H1 (cell line): ENCODE results near the gene HLTF. TPM values are rescaled to one million over a fixed set of nuclear protein-coding genes. Genes with fewer than 3 reads are reported as not detected.

Experiments used
- CTCF ChIA-PET: fragments of 300-600 bp; sonication (Branson Sonifier 250); formaldehyde crosslinking; loops from one replicate; lab custom pipeline; 2021; ENCODE audit not compliant: partially characterized antibody; lab: Charles Lee
- POLR2A ChIA-PET: fragments of 300-600 bp; sonication (Branson Sonifier 250); formaldehyde crosslinking; loops from one replicate; lab custom pipeline; 2021; ENCODE audit warnings: inconsistent platforms; ENCODE audit not compliant: partially characterized antibody; lab: Charles Lee
- DNase-seq, 2 experiments: peaks; one replicate each; pipeline versions ENCODE4 v3.0.0 to v3.0.0-alpha.2; 2010 to 2022; ENCODE audit warnings: low spot score in 2 of 2, low read depth in 1 of 2, mixed read lengths in 1 of 2
- FAIRE-seq: peaks from 2 replicates; lab custom pipeline; 2011; peaks lifted over from hg19 to GRCh38; lab: Jason Lieb, UNC
- H2AFZ ChIP-seq: 2 replicates; pipeline ENCODE4 v1.8.1; 2012; ENCODE audit warnings: low read length, inconsistent platforms
- H2AK5ac ChIP-seq: 2 replicates; pipeline ENCODE4 v1.6.1; 2013; ENCODE audit warnings: low read depth, low read length
- H2BK120ac ChIP-seq: replicated peaks from 2 replicates; pipeline ENCODE3; 2013; ENCODE audit warnings: low read depth, low read length, inconsistent platforms
- H2BK12ac ChIP-seq: 2 replicates; pipeline ENCODE4 v1.6.1; 2013; ENCODE audit warnings: low read depth, low read length
- H2BK15ac ChIP-seq: 2 replicates; pipeline ENCODE4 v1.6.1; 2013; ENCODE audit warnings: low read length
- H2BK20ac ChIP-seq: 2 replicates; pipeline ENCODE4 v1.6.1; 2013; ENCODE audit warnings: low read length
- H2BK5ac ChIP-seq: 2 replicates; pipeline ENCODE4 v1.6.1; 2013; ENCODE audit warnings: low read depth, low read length
- H3K14ac ChIP-seq: 2 replicates; pipeline ENCODE4 v1.6.1; 2013; ENCODE audit warnings: inconsistent platforms; ENCODE audit not compliant: insufficient read length
- H3K18ac ChIP-seq: 2 replicates; pipeline ENCODE4 v1.6.1; 2013; ENCODE audit warnings: low read length; ENCODE audit errors: extremely low read depth
- H3K23ac ChIP-seq: 2 replicates; pipeline ENCODE4 v1.6.1; 2013; ENCODE audit warnings: inconsistent platforms; ENCODE audit not compliant: insufficient read length
- H3K23me2 ChIP-seq: 2 replicates; pipeline ENCODE4 v1.6.1; 2013; ENCODE audit warnings: low read depth, low read length
- H3K27ac ChIP-seq: 2 replicates; pipeline ENCODE4 v1.6.1; 2011; ENCODE audit warnings: low read depth, low read length, inconsistent platforms
- H3K27me3 ChIP-seq, 4 experiments: replicated peaks in 1 of 4; 1 replicate in 1 of 4; 2 replicates in 3 of 4; pipeline versions ENCODE4 v1.6.1 to v1.8.1; 2011 to 2013; ENCODE audit warnings: low read length in 3 of 4, mild to moderate bottlenecking in 3 of 4, inconsistent platforms in 2 of 4, mixed read lengths in 2 of 4, moderate library complexity in 1 of 4; ENCODE audit not compliant: control insufficient read depth in 3 of 4, insufficient read depth in 3 of 4; ENCODE audit errors: extremely low read depth in 1 of 4
- H3K36me3 ChIP-seq, 4 experiments: 2 replicates each; pipeline versions ENCODE4 v1.6.1 to v1.8.1; 2011 to 2013; ENCODE audit warnings: mild to moderate bottlenecking in 4 of 4, low read length in 3 of 4, moderate library complexity in 2 of 4, control low read depth in 1 of 4, inconsistent platforms in 1 of 4; ENCODE audit not compliant: insufficient read depth in 4 of 4, control insufficient read depth in 2 of 4
- H3K4ac ChIP-seq: replicated peaks from 2 replicates; pipeline ENCODE3; 2013; ENCODE audit warnings: low read length, low read depth, mixed read lengths, inconsistent platforms; ENCODE audit not compliant: insufficient read length
- H3K4me1 ChIP-seq, 4 experiments: replicated peaks in 1 of 4; 1 replicate in 1 of 4; 2 replicates in 3 of 4; pipeline versions ENCODE4 v1.6.1 to v1.8.1; 2011 to 2013; ENCODE audit warnings: low read length in 3 of 4, inconsistent platforms in 2 of 4, mixed read lengths in 1 of 4; ENCODE audit not compliant: insufficient read depth in 4 of 4, control insufficient read depth in 3 of 4
- H3K4me2 ChIP-seq, 2 experiments: 2 replicates each; pipeline versions ENCODE4 v1.6.1 to v1.8.1; 2011 to 2013; ENCODE audit warnings: low read depth in 2 of 2, low read length in 2 of 2, control low read depth in 1 of 2, inconsistent platforms in 1 of 2, mild to moderate bottlenecking in 1 of 2; ENCODE audit not compliant: insufficient read depth in 1 of 2
- H3K4me3 ChIP-seq, 4 experiments: fragments of 200-600, 300-600 bp in 1 of 4; sonication (generic), shearing (Covaris generic), sonication (Bioruptor Twin) in 1 of 4; 2 replicates each; pipeline versions ENCODE4 v1.5.1 to v1.8.1; 2011 to 2016; ENCODE audit warnings: low read length in 4 of 4, low read depth in 3 of 4, control low read depth in 2 of 4, inconsistent platforms in 2 of 4, mild to moderate bottlenecking in 2 of 4, mixed read lengths in 1 of 4, moderate library complexity in 1 of 4; ENCODE audit not compliant: insufficient read depth in 2 of 4; ENCODE audit errors: extremely low read depth in 1 of 4
- H3K56ac ChIP-seq: replicated peaks from 2 replicates; pipeline ENCODE3; 2013; ENCODE audit warnings: low read depth, mild to moderate bottlenecking, mixed read lengths, low read length, inconsistent platforms; ENCODE audit not compliant: insufficient read length
- H3K79me1 ChIP-seq: 2 replicates; pipeline ENCODE4 v1.6.1; 2013; ENCODE audit warnings: low read depth, low read length, control low read depth
- H3K79me2 ChIP-seq, 2 experiments: 2 replicates each; pipeline versions ENCODE4 v1.6.1 to v1.8.1; 2012 to 2013; ENCODE audit warnings: low read length in 2 of 2, mild to moderate bottlenecking in 2 of 2, inconsistent platforms in 1 of 2; ENCODE audit not compliant: insufficient read depth in 2 of 2, control insufficient read depth in 1 of 2
- H3K9ac ChIP-seq, 4 experiments: replicated peaks in 1 of 4; 1 replicate in 1 of 4; 2 replicates in 3 of 4; pipeline versions ENCODE4 v1.6.1 to v1.8.1; 2011 to 2013; ENCODE audit warnings: low read depth in 3 of 4, low read length in 3 of 4, control low read depth in 2 of 4, mild to moderate bottlenecking in 2 of 4, moderate library complexity in 2 of 4, inconsistent platforms in 1 of 4; ENCODE audit errors: extremely low read depth in 1 of 4
- H3K9me3 ChIP-seq, 2 experiments: 2 replicates each; pipeline versions ENCODE4 v1.6.1 to v1.8.1; 2012 to 2013; ENCODE audit warnings: mild to moderate bottlenecking in 2 of 2, moderate library complexity in 2 of 2, control low read depth in 1 of 2, inconsistent platforms in 1 of 2, low read depth in 1 of 2, low read length in 1 of 2, mixed read lengths in 1 of 2; ENCODE audit not compliant: insufficient read depth in 2 of 2
- H4K20me1 ChIP-seq, 2 experiments: replicated peaks in 1 of 2; 2 replicates each; pipeline versions ENCODE3 to v1.8.1; 2011 to 2013; ENCODE audit warnings: inconsistent platforms in 2 of 2, low read length in 2 of 2, mild to moderate bottlenecking in 1 of 2; ENCODE audit not compliant: insufficient read depth in 2 of 2, control insufficient read depth in 1 of 2
- H4K5ac ChIP-seq: 2 replicates; pipeline ENCODE4 v1.6.1; 2013; ENCODE audit warnings: low read length, low read depth, mixed read lengths, inconsistent platforms; ENCODE audit not compliant: insufficient read length
- H4K8ac ChIP-seq: 2 replicates; pipeline ENCODE4 v1.8.0; 2013; ENCODE audit warnings: mild to moderate bottlenecking, moderate library complexity, low read length, inconsistent platforms; ENCODE audit not compliant: insufficient read depth; ENCODE audit errors: extremely low read depth
- H4K91ac ChIP-seq: replicated peaks from 2 replicates; pipeline ENCODE3; 2013; ENCODE audit warnings: low read length, mixed read lengths, inconsistent platforms; ENCODE audit not compliant: insufficient read length
- CTCF ChIP-seq, 3 experiments: IDR thresholded peaks; 1 replicate in 2 of 3; 2 replicates in 1 of 3; pipeline versions ENCODE4 v1.5.1 to v1.6.1; 2011; ENCODE audit warnings: low read length in 3 of 3, mild to moderate bottlenecking in 3 of 3, inconsistent platforms in 2 of 3, low read depth in 1 of 3, moderate library complexity in 1 of 3; ENCODE audit not compliant: insufficient read depth in 1 of 3; ENCODE audit errors: control extremely low read depth in 1 of 3
- RBBP5 ChIP-seq: IDR thresholded peaks from 2 replicates; pipeline ENCODE4 v1.7.1; 2012; ENCODE audit warnings: low read depth, mild to moderate bottlenecking, inconsistent platforms, low read length, moderate library complexity, borderline replicate concordance
- WGBS, 2 experiments: shearing (Covaris generic) in 1 of 2; methylation state at CpG; one replicate each; pipeline versions ENCODE4 v1.1.6 to v1.1.7; 2013 to 2015; ENCODE audit warnings: low lambda C conversion rate in 2 of 2, mixed read lengths in 2 of 2, inconsistent platforms in 1 of 2, low coverage in 1 of 2, missing lambda C conversion rate in 1 of 2; ENCODE audit not compliant: insufficient replicate concordance in 2 of 2, insufficient coverage in 1 of 2, insufficient read length in 1 of 2; ENCODE audit errors: extremely low coverage in 1 of 2, missing lambda C conversion rate in 1 of 2; 5-methylcytosine and 5-hydroxymethylcytosine counted together
- polyA plus RNA-seq, 7 experiments: library from polyadenylated mRNA; depleted of rRNA in 3 of 7; stranded (reverse) in 5 of 7; unstranded in 2 of 7; fragments of >200 nt in 5 of 7; fragments of 200-250 nt in 2 of 7; gene quantifications; 1 replicate in 5 of 7; 2 replicates in 1 of 7; 4 replicates in 1 of 7; pipeline versions ENCODE4 v1.2.1 to v1.2.3, GENCODE V29; 2011 to 2013; ENCODE audit warnings: missing spikeins in 2 of 7, mixed read lengths in 2 of 7
- total RNA-seq: library from RNA; stranded (reverse); fragmentation: NEBNext Ultra II Directional; extraction: Animal tissue kit (Norgen Biotek cat#: 25700); gene quantifications from 2 replicates; pipeline ENCODE4 v1.2.1, GENCODE V29; 2021

Gene HLTF
- total and polyA plus RNA-seq, 2 of the 8 experiments (the other 6 are each of a cell fraction or from before 2014, with no cell fraction given): 18.1 to 60.3 TPM

- Histone ChIP-seq H3K79me2 (no peaks in the 10 kb centered on the region), H2BK12ac (no peak overlapping the region), H3K79me1 (peaks cover 2% of the 10 kb centered on the region; the same call in 1 of the 2 replicates), H4K91ac (no peak overlapping the region), H3K27ac (no peak overlapping the region), H4K8ac (no peak overlapping the region), H3K23ac (no peak overlapping the region), H3K18ac (no peak overlapping the region), H3K4me1 (peaks cover 0 to 15% (median 14%) of the 10 kb centered on the region in 4 experiments), H3K4me2 (no peak overlapping the region), H3K9me3 (no peaks in the 10 kb centered on the region), H3K14ac (no peak overlapping the region), H2AFZ (no peak overlapping the region), H4K20me1 (no peaks in the 10 kb centered on the region), H3K4me3 (no peak overlapping the region), H3K23me2 (no peaks in the 10 kb centered on the region), H2BK120ac (no peak overlapping the region), H4K5ac (no peak overlapping the region), H3K27me3 (no peaks in the 10 kb centered on the region), H3K36me3 (peaks cover 0 to 20% (median 2%) of the 10 kb centered on the region in 4 experiments; a peak in 3 of 8 replicates), H2BK15ac (peak overlapping the region; percentile 46; the same call in 1 of the 2 replicates), H3K4ac (no peak overlapping the region), H3K56ac (no peak overlapping the region), H3K9ac (no peak overlapping the region), H2AK5ac (no peak overlapping the region; the same call in 1 of the 2 replicates), H2BK20ac (no peak overlapping the region), H2BK5ac (0 out of 2 replicates have a peak overlapping the region, but pooled peaks have one; percentile 19)
- WGBS, 2 experiments: 94% methylated on average over 1 of the region's 2 CpGs; no CpG with 5 or more reads in 1 of the 2 experiments
- POLR2A ChIA-PET: no interaction called here
- no peak for DNase-seq
- CTCF ChIA-PET: interaction anchor here (0.7 to 1.3 kb wide), 4 partner anchors 13 to 57 kb away, joined by 3 to 4 read pairs (median 3); no protein-coding TSS in a partner anchor
- TF ChIP-seq RBBP5 (no peak), CTCF (IDR thresholded peaks at IDR 0.05; ENCODE audit: control extremely low read depth in 1 of 3, insufficient read depth in 1 of 3, low read depth in 1 of 3, low read length in 3 of 3) (peak in 1 of 3 experiments; percentile 6; a peak in 1 of 4 replicates)
- FAIRE-seq: no peak
Measured at GRCh38 chr3:149016242-149016641, 70.1 kb downstream of the HLTF start.
